Measurements from ENCODE around the gene ARMC5.
"Not testable (repeated sequence)": the region's sequence is repeated elsewhere in the genome, so short reads cannot be mapped to it uniquely, and the experiment has no call there.

The ARMC5 gene

GRCh38 chr16:31435341-31436220 lies 23.7 kb upstream of the ARMC5 start:
- no peak for FAIRE-seq

DNA sequence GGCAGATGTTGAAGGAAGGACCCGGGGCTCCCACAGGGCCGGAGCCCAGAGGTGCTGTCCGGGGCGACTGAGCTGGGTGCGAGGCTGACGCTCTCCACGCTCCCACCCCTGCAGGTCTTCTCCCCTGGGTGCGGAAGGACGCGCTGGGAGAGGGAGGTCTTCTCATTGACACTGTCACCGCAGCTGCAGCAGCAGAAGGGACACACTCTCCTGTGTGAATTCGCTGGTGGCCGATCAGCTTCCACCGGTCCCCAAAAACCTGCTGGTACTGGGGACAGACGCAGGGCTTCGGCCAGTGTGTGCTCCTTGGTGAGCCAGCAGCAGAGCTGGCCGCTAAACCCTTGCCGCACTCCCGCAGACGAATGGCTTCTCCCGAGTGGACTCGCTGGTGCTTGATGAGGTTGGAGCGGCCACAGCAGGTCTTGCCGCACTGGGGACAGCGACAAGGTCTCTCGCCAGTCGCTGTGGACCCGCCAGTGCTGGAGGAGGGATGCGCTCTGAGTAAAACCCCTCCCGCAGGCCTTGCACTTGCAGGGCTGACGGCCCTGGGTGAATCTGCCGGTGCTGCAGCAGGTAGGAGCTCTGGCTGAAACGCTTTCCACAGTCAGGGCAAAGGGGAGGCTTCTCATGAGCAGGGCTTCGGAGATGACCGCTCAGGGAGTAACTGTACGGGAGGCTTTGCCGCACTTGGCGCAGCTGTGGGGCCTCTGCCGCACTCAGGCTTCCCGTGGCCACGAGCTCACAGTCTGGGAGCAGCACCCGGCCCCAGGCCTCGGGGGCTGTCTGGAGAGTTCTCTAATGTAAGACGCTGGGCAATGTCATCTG lies 22.9 kb upstream of the ARMC5 start:
- no peak for FAIRE-seq

GRCh38 chr16:31438414-31438813 lies 20.9 kb upstream of the ARMC5 start:
- FAIRE-seq, result no peak

DNA sequence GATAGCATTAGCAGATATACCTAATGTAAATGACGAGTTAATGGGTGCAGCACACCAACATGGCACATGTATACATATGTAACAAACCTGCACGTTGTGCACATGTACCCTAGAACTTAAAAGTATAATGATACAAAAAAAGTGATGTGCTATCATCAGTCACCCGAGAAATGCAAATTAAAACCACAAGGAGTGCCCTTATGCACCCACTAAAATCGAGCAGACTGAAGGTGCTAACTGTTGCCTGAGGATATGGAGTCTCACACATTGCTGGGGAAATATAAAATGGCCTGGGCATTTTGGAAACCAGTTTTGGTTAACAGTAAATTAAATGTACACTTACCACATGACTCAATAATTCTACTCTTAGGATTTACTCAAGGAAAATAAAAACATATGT lies 20.3 kb upstream of the ARMC5 start:
- not testable (repeated sequence) for FAIRE-seq

DNA sequence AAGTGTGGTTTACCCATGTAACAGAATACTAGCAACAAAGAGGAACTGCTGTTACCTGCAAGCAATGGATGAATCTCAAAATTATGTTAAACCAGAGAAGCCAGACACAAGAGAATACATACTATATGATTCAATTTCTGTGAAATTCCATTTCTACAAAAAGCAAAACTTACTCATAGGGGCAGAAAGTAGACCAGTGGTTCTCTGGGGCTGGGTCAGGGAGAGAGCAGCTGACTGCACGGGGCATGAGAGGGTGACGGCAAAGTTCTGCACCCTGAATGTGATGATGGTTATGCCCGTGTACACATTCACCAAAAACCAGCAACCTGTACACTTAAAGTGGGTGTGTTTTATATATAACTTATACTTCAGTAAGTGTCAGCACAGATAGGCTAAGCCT lies 19.8 kb upstream of the ARMC5 start:
- FAIRE-seq, result no peak

GRCh38 chr16:31440516-31441184 lies 18.7 kb upstream of the ARMC5 start:
- FAIRE-seq, result no peak

- no peak for FAIRE-seq
Observed at GRCh38 chr16:31441956-31442355, 17.3 kb upstream of the ARMC5 start.

GRCh38 chr16:31445931-31446330 lies 13.4 kb upstream of the ARMC5 start:
- not testable (repeated sequence) for FAIRE-seq

GRCh38 chr16:31451201-31451600 lies 8.1 kb upstream of the ARMC5 start:
- no peak for FAIRE-seq

GRCh38 chr16:31451681-31452351 lies 7.5 kb upstream of the ARMC5 start:
- FAIRE-seq, result no peak

DNA sequence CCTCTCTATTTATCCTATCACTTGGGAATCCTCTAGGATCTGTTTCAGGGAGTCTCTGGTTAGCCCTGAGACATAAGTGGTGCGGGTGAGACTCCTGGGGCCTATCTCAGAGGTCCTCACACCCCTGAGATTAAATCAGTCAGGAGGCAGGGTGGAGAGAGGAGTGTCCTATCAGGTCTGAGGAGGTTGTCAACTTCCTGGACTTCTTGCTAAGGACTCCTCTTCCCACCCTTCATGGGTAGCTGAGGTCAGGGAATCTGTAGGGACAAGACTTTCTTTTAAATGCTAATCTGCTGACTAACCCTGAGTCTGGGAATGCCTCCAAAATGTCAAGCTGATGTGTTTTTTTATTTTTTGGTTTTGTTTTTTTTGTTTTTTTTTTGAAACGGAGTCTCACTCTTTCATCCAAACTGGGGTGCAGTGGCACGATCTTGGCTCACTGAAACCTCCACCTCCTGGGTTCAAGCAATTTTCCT lies 6.6 kb upstream of the ARMC5 start:
- no peak for FAIRE-seq

DNA sequence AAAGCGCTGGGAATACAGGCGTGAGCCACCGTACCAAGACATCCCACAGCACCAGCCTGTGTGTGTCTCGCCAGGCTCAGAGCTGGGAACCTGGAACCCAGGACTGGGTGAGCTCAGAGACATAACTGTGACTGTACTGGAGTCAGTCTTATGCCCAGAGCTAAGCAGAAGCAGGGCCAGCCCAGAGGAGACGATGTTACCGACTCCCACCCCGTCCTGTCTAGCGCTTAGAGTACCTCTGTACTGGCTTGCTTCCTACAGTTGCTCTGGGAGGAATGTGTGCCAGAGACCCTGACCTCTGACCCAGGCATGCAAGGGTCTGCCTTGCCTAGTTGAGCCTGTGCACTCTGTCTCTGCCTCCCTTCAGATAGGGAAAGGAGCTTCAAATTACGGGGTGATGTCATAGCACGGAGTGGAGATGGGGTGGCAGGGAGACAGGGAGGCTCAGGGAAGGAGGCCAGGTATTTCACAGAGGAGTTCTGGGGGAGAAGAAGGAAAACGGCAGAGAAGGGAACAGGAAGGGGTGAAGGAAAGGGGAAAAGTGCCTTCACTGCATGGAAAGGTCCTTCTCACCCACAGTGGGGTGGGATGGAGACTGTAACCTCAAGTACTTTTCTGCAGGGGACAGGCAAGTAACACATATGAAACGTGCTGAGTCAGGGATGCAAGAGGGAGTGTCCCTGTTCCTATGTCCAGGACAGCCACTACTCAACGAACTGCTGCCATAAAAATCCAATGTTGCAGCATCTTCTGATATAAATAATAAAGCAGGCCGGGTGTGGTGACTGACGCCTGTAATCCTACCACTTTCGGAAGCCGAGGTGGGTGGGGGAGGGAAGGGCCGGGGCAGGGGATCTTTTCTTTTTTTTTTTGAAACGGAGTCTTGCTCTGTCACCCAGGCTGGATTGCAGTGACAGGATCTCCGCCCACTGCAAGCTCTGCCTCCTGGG lies 5.8 kb upstream of the ARMC5 start:
- FAIRE-seq, result no peak

- no peak for FAIRE-seq
Observed at GRCh38 chr16:31455601-31456314, 3.5 kb upstream of the ARMC5 start.

- no peak for FAIRE-seq
Observed at GRCh38 chr16:31456988-31457360, 2.3 kb upstream of the ARMC5 start.

GRCh38 chr16:31458073-31458843 lies 1.0 kb upstream of the ARMC5 start:
- FAIRE-seq, result no peak

- peak; percentile 26 for FAIRE-seq
Observed at GRCh38 chr16:31459687-31460581, 633 bp downstream of the ARMC5 start.

GRCh38 chr16:31460582-31461002 lies 1.3 kb downstream of the ARMC5 start:
- FAIRE-seq, result peak; percentile 43

- no peak for FAIRE-seq
Observed at GRCh38 chr16:31461201-31461920, 2.1 kb downstream of the ARMC5 start.

Measured in TTC549 (cell line).